Raji (cell line): ENCODE measurements around the gene RSPO1.

ENCODE experiments used
- POLR2A ChIP-seq: IDR thresholded peaks from 2 replicates; pipeline ENCODE4 v1.6.1; 2011; ENCODE audit warnings: low read depth, low read length, control low read depth; ENCODE audit not compliant: insufficient read depth

RSPO1 gene

GRCh38 chr1:37662031-37662755 lies 27.5 kb upstream of the RSPO1 start:
- TF ChIP-seq POLR2A = no peak

GRCh38 chr1:37661401-37661800 lies 26.7 kb upstream of the RSPO1 start:
- TF ChIP-seq POLR2A = no peak

- no peak for TF ChIP-seq POLR2A
Observed at GRCh38 chr1:37660664-37661063, 26.0 kb upstream of the RSPO1 start.

GRCh38 chr1:37658486-37658885 lies 23.8 kb upstream of the RSPO1 start:
- no peak for TF ChIP-seq POLR2A

- no peak for TF ChIP-seq POLR2A
Observed at GRCh38 chr1:37657620-37658412, 23.1 kb upstream of the RSPO1 start.

- TF ChIP-seq POLR2A = no peak
Observed at GRCh38 chr1:37656881-37657280, 22.2 kb upstream of the RSPO1 start.

GRCh38 chr1:37656026-37656425 lies 21.3 kb upstream of the RSPO1 start:
- no peak for TF ChIP-seq POLR2A

- TF ChIP-seq POLR2A = no peak
Observed at GRCh38 chr1:37655274-37655673, 20.6 kb upstream of the RSPO1 start.

- TF ChIP-seq POLR2A = no peak
Observed at GRCh38 chr1:37653906-37654305, 19.2 kb upstream of the RSPO1 start.

- TF ChIP-seq POLR2A = no peak
Observed at GRCh38 chr1:37652976-37653375, 18.3 kb upstream of the RSPO1 start.

- TF ChIP-seq POLR2A = no peak
Observed at GRCh38 chr1:37651803-37652202, 17.1 kb upstream of the RSPO1 start.

- no peak for TF ChIP-seq POLR2A
Observed at GRCh38 chr1:37650721-37651120, 16.0 kb upstream of the RSPO1 start.

- TF ChIP-seq POLR2A = no peak
Observed at GRCh38 chr1:37650173-37650572, 15.5 kb upstream of the RSPO1 start.

- no peak for TF ChIP-seq POLR2A
Observed at GRCh38 chr1:37647281-37647680, 12.6 kb upstream of the RSPO1 start.

- no peak for TF ChIP-seq POLR2A
Observed at GRCh38 chr1:37641059-37641458, 6.4 kb upstream of the RSPO1 start.

GRCh38 chr1:37636435-37636834 lies 1.7 kb upstream of the RSPO1 start:
- no peak for TF ChIP-seq POLR2A
